H1 (cell line): Measurements from ENCODE around the gene SPRYD3. TPM values are rescaled to one million over a fixed set of nuclear protein-coding genes. Genes with fewer than 3 reads are reported as not detected.

Experiments
- ASH2L ChIP-seq: fragments of 200-600, 300-600 bp; sonication (generic); IDR thresholded peaks from one replicate; pipeline ENCODE4 v1.7.1; 2017; ENCODE audit warnings: low read length
- BRCA1 ChIP-seq: IDR thresholded peaks from 2 replicates; pipeline ENCODE4 v1.6.1; 2012; ENCODE audit warnings: low read depth, low read length, improper control_type of control experiment
- CBX5 ChIP-seq: fragments of 300-800, 300-1000 bp; sonication (generic); IDR thresholded peaks from 2 replicates; pipeline ENCODE4 v1.7.1; 2016; ENCODE audit warnings: antibody characterized with exemption, low read length, low read depth
- CBX8 ChIP-seq: fragments of 300-800, 300-1000 bp; sonication (generic); IDR thresholded peaks from 2 replicates; pipeline ENCODE4 v1.7.1; 2016; ENCODE audit warnings: low read depth, low read length, borderline replicate concordance
- KDM4A ChIP-seq: IDR thresholded peaks from one replicate; pipeline ENCODE4 v1.7.1; 2012; ENCODE audit warnings: low read depth, mild to moderate bottlenecking, moderate library complexity, low read length, inconsistent platforms; ENCODE audit not compliant: severe bottlenecking
- NANOG ChIP-seq: IDR thresholded peaks from 2 replicates; pipeline ENCODE4 v1.6.1; 2011; ENCODE audit warnings: low read length, low read depth, mild to moderate bottlenecking, inconsistent platforms; ENCODE audit not compliant: insufficient read depth, poor library complexity, severe bottlenecking
- RBBP5 ChIP-seq: IDR thresholded peaks from 2 replicates; pipeline ENCODE4 v1.7.1; 2012; ENCODE audit warnings: low read depth, mild to moderate bottlenecking, inconsistent platforms, low read length, moderate library complexity, borderline replicate concordance
- SAP30 ChIP-seq: fragments of 300-600 bp; sonication (generic); IDR thresholded peaks from 2 replicates; pipeline ENCODE4 v1.7.1; 2012; ENCODE audit warnings: low read length, moderate library complexity, mild to moderate bottlenecking, inconsistent platforms; ENCODE audit not compliant: insufficient read depth, insufficient replicate concordance
- SIX5 ChIP-seq: IDR thresholded peaks from 2 replicates; pipeline ENCODE4 v1.6.1; 2011; ENCODE audit warnings: mild to moderate bottlenecking, low read depth, low read length
- polyA plus RNA-seq, 7 experiments: library from polyadenylated mRNA; depleted of rRNA in 3 of 7; stranded (reverse) in 5 of 7; unstranded in 2 of 7; fragments of >200 nt in 5 of 7; fragments of 200-250 nt in 2 of 7; gene quantifications; 1 replicate in 5 of 7; 2 replicates in 1 of 7; 4 replicates in 1 of 7; pipeline versions ENCODE4 v1.2.1 to v1.2.3, GENCODE V29; 2011 to 2013; ENCODE audit warnings: missing spikeins in 2 of 7, mixed read lengths in 2 of 7
- total RNA-seq: library from RNA; stranded (reverse); fragmentation: NEBNext Ultra II Directional; extraction: Animal tissue kit (Norgen Biotek cat#: 25700); gene quantifications from 2 replicates; pipeline ENCODE4 v1.2.1, GENCODE V29; 2021
- TF ChIP-seq, protein P1 (sequence below): IDR thresholded peaks from 2 replicates; pipeline ENCODE4 v1.6.1; 2012; ENCODE audit warnings: inconsistent platforms

Gene SPRYD3
- total and polyA plus RNA-seq, 2 of the 8 experiments (the other 6 are each of a cell fraction or from before 2014, with no cell fraction given), result 6.8 to 8.0 TPM

DNA sequence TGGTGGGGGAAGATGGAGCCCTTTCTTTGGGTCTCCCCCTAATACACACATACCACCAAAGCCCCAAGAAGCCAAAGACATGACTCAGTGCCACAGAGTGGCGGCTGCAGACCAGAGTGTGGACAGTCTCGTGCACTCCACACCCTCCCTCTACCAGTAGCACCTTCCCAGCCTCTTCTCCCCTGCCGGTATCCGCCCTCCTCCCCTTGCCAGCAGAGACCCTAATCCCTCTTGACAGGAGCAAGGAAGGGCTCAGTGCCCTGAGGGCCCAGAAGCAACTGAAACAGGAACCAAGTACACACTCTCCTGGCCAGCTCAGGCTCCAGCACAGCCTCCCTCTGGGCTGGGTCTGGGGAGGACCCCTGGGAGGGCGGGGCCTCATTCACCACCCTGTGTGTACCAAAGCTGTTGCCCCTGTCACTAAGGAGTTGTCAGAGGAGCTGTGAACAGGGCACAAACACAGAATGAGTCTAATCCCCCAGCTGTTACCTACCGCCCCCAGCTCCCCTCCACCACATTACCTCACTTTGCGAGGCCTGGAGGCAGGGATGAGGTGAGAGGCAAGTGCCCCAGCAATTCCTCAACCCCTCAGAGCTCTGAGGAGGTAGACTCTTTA, 8.2 kb downstream of the SPRYD3 start (continued):
- TF ChIP-seq, protein P1, sequence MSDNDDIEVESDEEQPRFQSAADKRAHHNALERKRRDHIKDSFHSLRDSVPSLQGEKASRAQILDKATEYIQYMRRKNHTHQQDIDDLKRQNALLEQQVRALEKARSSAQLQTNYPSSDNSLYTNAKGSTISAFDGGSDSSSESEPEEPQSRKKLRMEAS, result no peak
- TF ChIP-seq SAP30 (no peak), BRCA1 (no peak), RBBP5 (no peak), CBX5 (no peak), NANOG (no peak), KDM4A (no peak), CBX8 (no peak), ASH2L (no peak), SIX5 (no peak)
